Panc1 (cell line): ENCODE results near the gene NR2C1.

ENCODE experiments used
- POLR2AphosphoS5 ChIP-seq: IDR thresholded peaks from 2 replicates; pipeline ENCODE4 v1.6.1; 2012; ENCODE audit warnings: mild to moderate bottlenecking, low read depth, low read length, moderate library complexity
- REST ChIP-seq, 2 experiments: IDR thresholded peaks; 2 replicates each; pipeline ENCODE4 v1.6.1; 2011 to 2012; ENCODE audit warnings: low read depth in 2 of 2, control low read depth in 1 of 2, low read length in 1 of 2, mild to moderate bottlenecking in 1 of 2, moderate library complexity in 1 of 2; ENCODE audit not compliant: insufficient read depth in 1 of 2
- SIN3A ChIP-seq: IDR thresholded peaks from 2 replicates; pipeline ENCODE4 v1.6.1; 2012; ENCODE audit warnings: low read depth, mild to moderate bottlenecking, low read length, moderate library complexity, borderline replicate concordance; ENCODE audit not compliant: insufficient read depth
- TCF7L2 ChIP-seq: IDR thresholded peaks from 2 replicates; pipeline ENCODE4 v1.6.1; 2011; ENCODE audit warnings: mild to moderate bottlenecking, low read depth, low read length, inconsistent platforms
- TF ChIP-seq, protein P1 (sequence below): fragments of 450-650 bp; IDR thresholded peaks from 2 replicates; pipeline ENCODE4 v1.5.1; 2017; ENCODE audit warnings: mild to moderate bottlenecking

GRCh38 chr12:95085612-95086011 is 12.2 kb upstream of the NR2C1 start:
- TF ChIP-seq, protein P1, sequence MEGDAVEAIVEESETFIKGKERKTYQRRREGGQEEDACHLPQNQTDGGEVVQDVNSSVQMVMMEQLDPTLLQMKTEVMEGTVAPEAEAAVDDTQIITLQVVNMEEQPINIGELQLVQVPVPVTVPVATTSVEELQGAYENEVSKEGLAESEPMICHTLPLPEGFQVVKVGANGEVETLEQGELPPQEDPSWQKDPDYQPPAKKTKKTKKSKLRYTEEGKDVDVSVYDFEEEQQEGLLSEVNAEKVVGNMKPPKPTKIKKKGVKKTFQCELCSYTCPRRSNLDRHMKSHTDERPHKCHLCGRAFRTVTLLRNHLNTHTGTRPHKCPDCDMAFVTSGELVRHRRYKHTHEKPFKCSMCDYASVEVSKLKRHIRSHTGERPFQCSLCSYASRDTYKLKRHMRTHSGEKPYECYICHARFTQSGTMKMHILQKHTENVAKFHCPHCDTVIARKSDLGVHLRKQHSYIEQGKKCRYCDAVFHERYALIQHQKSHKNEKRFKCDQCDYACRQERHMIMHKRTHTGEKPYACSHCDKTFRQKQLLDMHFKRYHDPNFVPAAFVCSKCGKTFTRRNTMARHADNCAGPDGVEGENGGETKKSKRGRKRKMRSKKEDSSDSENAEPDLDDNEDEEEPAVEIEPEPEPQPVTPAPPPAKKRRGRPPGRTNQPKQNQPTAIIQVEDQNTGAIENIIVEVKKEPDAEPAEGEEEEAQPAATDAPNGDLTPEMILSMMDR: no peak
- no peak for TF ChIP-seq POLR2AphosphoS5
- no peak for TF ChIP-seq SIN3A
- no peak for TF ChIP-seq REST (IDR thresholded peaks at IDR 0.05; ENCODE audit: insufficient read depth in 1 of 2, low read depth in 2 of 2, low read length in 1 of 2)
- TF ChIP-seq TCF7L2: peak; percentile 93
